ENCODE measurements around the gene BCL2L15.

Gene BCL2L15

DNA sequence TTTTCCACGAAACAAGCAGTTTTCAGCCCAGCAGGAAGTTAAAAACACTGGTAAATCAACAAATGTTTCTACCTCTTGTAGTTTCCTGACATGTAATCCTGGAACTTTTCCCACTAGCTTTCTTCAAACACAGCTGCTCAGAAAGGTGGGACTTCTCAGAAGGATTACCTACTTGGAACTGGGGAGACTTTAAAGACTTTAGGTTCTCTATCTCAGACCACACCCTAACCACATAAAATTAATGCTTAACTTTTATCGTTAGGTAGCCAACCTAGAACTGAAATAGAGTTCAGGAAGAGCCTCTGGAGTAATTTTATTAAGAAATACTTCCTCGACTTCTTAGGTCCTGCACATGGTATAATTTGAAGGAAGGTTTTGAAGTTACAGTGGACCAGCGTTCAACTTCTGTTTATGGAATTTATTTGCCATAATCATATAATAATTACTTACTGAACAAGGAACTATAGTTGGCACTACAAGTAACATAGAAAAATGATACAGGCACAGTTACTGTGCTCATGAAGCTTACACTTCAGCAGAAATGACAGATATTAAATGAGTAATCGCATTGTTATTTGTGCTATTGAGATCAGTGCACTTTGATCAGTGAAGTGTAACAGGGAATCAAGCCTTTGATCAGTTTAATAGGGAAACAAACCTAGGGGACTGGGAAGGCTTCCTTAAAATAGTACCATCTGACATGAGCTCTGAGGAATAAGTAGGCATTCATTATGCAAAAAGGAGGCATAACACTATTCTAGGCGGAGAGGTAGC is at the start of gene BCL2L15:
Gene BCL2L15, minus strand, starts transcription at position 180 of the 774 bp plus-strand sequence. CDS start 206 bp downstream, outside the sequence.
- no peak for DNase-seq (ENCODE audit: low read depth)

DNA sequence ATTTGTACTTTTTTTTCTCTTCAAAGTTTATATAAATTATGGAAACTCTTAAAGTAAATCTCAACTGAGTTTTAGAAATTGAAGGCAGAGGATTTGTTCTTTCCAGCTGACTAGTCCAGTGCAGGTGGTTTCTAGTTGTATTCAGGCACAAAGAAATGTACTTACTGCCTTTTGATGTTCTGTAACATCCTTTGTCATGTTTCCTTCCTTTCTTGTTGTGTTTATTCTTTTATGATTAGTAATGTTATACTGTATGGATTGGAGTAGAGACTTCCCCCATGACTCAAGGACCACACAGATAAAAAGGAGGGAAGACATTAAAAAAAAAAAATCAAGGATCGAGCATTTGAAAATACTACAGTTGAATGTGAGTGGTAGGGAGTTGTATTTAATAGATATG is 49.8 kb upstream of the BCL2L15 start:
- peak; percentile 16 for DNase-seq (ENCODE audit: low read depth)

DNA sequence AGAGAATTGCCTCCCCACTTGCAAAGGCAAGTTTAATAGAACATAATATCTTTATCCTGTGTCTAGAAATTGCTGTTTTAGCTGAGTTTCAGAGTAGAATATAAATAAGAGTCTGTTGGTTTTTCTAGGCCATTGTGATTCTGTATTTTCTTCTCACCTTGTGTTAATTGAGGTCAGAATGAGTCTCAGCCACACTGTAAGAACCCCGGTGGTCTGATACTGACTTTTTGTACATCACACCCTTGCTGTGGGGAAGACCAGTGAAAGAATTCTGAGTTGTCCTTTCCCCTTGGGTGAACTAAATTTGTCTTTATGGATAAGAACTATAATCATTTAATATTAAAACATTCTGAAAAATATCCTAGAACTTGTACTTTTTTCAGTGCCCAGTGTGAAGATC is 48.6 kb upstream of the BCL2L15 start:
- no peak for DNase-seq (ENCODE audit: low read depth)

DNA sequence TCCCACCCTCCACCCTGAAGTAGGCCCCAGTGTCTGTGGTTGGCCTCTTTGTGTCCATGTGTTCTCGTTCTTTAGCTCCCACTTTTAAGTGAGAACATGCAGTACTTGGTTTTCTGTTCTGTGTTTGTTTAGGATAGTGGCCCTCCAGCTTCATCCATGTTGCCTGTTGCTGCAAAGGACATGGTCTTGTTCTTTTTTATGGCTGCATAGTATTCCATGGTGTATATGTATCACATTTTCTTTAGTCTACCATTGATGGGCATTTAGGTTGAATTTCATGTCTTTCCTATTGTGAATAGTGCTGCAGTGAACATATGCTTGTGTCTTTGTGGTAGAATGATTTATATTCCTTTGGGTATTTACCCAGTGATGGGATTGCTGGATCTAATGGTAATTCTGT is 47.8 kb upstream of the BCL2L15 start:
- no peak for DNase-seq (ENCODE audit: low read depth)

DNA sequence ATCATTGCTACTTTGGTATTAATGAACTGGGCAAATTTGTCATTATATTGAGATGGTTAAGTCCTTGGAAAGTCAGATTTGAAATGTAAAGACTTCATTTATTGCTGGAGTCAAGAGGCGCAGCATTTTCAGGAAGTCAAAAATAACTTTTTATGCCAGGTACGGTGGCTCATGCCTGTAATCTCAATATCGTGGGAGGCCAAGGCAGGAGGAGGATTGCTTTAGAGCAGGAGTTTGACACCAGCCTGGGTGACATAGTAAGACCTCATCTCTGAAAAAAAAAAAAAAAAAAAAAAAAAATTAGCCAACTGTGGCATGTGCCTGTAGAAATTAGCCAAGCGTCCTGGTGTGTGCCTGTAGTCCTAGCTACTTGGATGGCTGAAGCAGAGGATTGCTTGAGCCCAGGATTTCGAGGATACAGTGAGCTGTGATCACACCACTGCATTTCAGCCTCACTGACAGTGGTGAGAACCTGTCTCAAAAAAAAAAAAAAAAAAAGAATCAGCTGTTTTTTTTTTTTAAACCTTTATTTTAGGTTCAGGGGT is 47.2 kb upstream of the BCL2L15 start:
- no peak for DNase-seq (ENCODE audit: low read depth)

DNA sequence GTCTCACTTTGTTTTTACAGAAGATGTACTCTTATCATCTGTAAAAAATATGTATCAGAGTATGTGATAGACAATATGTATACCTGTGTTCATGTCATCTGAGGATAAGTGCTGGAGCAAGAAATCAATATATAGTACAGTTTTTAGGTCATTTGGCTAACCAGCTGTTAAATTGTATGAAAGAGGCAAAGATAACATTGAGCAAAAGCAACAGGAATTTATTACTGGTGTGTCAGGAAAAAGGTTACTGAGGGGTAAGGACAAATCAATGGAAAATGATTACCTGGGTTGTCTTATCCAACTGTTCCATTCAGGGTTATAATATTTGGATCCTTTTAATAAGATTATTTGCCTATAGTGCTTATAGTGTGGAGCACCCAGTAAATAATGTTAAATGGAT is 46.6 kb upstream of the BCL2L15 start:
- no peak for DNase-seq (ENCODE audit: low read depth)

DNA sequence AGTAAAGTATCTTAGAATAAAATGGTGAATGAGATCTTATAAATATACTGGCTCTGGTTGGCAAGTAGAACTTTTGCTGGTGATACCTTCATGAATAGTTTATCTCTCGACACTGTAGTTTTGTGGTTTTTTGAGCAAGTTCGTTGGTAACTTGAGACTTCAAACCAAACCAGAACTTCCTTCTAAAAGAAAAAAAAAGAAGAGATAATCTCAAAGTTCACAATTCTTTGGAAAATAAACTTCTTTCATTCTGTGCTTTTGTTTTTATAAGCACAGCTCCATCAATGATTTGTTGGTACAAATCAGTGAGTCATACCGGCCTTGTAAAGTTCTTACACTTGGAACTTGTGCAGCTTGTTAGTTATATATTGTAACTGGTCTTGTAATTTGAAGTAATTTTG is 44.1 kb upstream of the BCL2L15 start:
- peak; percentile 67 for DNase-seq (ENCODE audit: low read depth)

DNA sequence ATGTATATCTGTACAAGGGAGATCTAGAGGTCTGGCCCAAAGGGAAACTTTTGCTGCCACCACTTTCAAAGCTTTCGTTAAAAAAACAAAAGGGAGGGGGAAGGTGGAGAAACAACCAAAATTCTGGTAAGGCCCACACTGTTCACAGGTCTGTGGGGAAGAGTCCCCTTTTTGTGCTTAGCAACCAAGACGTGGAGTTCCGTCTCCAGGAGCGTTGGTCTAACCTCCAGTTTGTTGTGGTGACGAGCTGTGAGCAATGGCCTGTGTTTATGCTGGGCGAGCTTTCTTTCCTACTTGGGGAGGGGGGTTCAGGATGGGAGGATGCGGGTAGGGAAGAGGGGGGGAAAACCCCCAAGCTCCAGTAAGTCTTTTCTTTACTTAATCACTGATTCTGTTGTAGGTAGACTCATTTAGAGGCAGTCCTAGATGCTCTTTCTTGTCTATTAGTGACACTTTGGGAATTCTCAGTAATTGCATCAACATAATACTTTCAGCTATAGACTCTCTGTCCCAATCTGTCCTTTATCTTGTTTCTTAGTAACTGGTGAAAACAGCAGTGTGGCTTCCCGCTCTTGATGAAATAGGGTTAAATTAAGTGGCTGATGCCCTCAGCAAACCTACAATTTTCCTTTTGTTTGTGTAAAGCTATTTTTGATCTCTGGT is 43.2 kb upstream of the BCL2L15 start:
- DNase-seq (ENCODE audit: low read depth) = peak; percentile 66

DNA sequence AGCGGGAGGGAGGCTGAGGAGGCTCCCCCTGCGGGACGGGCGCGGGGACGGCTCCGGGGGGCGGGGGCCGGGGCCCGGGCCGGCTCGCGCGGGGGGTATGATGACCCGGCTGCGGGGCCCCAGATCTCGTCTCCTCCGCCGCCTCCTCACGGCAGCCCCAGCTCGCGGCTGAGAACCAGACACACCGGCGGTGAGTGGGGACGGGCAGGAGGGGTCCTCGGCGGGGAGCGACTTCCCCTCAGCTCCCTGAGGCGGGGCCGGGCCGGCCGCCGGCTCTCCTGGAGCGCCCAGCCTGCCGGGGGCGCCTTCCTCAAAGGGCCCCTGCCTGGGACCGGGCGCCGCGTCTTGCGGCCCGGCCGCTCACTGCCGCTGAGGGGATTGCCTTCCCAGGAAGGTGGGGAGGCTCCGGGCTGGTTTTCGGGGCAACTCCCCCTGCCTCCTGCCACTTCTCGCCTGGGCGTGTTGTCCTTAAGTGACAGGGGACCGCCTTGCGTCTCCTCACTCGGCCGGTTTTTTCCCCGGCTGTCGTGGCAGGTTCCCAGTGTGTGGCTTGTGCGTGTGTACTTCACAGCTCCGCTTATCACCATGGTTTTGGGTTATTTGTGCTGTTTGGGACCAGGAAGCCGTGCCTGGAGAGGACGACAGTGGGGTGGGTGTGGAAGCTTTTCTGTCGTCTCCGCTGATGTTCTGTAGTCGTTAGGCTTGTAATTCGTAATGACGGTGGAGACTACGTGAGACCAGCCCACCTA is 42.5 kb upstream of the BCL2L15 start:
- peak; percentile 13 for DNase-seq (ENCODE audit: low read depth)

DNA sequence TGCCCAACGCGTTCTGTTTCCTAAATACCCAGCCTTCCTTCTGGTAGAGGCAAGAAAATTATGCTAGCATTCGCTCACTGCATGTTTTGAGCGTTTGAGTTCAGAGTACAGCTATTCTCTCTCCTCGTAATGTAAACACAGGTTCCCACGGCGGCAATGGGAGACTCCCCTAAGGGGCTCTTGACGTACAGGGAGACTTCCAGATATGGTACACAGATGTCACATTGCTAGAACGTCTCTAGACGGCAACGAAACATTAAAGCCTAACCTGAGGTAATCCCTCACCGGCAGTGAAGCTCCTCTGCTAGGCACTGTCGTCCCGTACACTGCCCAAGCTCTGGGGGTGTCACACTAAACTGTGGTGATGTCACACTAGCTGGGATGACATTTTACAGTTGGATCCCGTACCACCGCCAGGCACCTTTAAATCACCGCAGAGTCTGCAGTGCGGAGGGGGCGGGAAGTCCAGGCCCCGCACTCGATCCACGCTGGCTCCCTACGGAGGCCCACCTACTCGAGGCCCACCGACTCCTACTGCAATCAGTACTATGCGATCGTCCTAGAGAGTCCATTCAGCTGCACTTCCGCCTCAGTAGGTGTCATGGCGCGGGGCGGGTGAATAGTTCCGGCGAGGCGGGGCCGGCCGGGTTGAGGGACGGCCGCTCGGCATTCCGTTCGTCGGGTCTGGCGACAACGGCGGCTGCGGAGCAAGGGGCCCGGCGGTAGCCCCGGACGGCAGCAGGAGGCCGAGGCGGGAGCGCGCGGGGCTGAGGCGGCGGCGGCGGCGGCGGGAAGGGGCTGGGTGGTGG is 41.8 kb upstream of the BCL2L15 start, which contains the start of gene HIPK1:
Gene HIPK1, plus strand, starts transcription at position 384 of the 809 bp plus-strand sequence.
- peak; percentile 83 for DNase-seq (ENCODE audit: low read depth)

DNA sequence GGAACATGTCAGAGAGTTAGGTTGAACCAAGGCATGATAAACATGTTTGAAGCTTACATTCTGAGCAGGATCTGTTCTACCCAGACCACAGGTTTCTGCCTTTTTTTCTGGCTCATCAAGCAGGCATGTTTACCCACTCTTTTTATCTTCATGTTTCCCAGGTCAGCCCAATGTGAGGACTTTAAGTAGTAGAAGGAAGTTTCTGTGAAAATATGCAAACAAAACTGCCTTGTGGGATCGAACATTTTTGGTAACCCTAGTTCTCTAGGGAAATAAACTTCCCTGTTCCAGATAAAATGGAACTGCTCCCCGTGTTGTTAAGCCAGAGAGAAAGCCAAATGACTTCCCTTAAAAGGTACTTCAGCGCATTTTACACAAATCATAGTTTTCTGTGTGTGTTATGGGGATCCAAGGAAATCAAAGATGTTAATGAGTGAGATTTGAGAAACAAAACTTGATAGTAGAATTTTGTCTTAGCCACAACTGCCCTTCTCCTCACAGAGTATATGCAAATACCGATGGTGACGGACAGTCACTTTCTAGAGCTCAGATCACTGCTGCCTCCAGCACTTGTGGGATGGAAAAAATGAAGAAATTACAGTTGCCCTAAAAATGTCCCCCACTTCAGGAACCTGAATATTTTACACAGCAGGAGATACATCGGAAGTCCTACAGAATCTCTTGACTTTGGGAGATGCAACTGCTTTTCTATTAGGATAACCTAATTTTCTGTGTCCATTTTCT is 41.0 kb upstream of the BCL2L15 start:
- peak; percentile 57 for DNase-seq (ENCODE audit: low read depth)

DNA sequence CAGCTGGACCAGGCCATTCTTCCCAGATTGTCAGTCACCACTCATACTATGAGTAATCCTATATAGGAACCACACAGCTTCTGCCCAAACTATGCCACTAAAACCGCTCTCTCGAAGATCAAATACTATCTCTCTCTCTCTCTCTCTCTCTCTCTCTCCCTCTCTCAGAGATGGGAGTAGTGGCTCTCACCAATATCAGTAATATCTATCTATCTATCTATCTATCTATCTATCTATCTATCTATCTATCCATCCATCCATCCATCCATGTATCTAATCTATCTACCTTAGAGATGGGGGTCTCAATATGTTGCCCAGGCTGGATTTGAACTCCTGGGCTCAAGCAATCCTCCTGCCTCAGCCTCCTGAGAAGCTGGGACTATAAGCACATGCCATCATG is 37.1 kb upstream of the BCL2L15 start:
- no peak for DNase-seq (ENCODE audit: low read depth)

DNA sequence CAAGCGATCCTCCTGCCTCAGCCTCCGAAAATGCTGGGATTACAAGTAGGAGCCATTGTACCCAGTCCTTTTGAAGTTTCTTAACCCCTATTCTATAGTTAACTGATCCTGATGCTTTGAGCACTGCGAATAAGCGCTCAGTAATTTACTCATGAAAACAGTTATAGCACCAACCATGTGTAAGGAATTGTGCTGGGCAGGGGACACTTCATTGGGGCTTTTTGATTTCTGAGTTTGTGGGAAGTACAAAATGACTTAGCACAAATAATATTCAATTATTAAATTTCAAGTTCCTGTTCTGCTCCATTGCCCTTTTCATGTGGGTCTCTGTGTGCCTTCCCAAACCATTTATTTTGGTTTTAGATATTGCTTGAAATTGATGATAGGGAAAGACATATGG is 35.6 kb upstream of the BCL2L15 start:
- DNase-seq (ENCODE audit: low read depth) = no peak

DNA sequence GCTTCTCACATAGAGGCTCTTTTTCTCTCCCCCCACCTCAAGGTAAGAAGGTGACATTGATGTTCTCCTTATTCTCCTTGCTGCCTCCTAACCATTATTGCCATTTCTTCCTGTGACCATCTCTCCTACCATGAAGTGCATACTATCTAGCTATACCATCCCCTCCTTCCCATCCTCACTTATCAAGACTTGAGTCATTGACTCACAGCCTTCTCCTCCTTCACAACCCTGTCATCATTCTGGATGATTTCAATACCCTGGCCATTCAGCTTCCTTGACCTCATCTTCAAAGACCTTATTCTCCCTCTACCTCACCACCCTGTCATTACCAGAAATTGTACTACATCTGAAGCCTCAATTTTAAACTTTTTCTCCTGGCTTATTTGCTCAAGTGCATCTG is 30.9 kb upstream of the BCL2L15 start:
- DNase-seq (ENCODE audit: low read depth) = peak; percentile 24

DNA sequence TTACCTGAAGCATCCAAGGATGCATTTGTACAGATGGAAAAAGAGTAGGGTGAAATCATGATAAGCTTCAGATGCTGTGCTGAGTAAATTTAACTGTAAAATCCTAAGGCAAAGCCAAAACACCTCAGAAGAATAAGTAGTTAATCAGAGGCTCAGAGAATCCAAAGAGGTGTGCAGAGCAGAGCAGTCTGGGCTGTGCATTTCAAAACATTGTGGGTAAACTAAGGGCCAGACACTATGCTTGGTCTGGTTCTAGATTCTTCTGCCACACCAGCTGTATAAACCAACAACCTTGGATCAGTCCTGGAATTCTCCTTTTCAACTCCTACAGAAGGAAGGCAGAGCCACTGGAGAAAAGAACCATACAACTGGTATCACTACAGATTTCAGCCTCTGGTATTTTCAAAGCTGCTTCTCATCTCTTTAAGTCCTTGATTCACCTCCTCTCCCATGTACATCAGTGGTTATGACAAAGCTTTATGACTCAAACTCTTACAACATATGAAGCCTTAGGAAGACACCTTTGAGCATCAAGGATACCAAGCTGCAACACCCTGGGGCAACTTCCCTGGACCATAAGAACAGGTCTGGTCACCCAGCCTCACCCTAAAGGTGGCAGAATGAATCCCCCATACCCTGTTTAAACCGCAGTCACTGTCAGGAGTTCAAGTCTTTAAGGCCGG is 30.2 kb upstream of the BCL2L15 start:
- DNase-seq (ENCODE audit: low read depth) = peak; percentile 88

DNA sequence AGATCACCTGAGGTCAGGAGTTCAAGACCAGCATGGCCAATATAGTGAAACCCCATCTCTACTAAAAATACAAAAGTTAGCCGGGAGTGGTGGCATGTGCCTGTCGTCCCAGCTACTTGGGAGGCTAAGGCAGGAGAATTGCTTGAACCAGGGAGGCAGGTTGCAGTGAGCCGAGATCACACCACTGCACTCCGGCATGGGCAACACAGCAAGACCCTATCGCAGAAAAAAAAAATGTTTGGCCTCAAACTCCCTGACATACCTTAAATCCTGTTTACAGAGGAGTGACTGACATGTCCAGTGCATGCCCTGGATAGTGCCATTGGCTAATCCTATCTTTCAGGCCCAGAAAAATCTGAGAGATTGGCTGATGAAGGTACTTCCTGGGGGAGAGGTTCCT is 29.6 kb upstream of the BCL2L15 start:
- no peak for DNase-seq (ENCODE audit: low read depth)

DNA sequence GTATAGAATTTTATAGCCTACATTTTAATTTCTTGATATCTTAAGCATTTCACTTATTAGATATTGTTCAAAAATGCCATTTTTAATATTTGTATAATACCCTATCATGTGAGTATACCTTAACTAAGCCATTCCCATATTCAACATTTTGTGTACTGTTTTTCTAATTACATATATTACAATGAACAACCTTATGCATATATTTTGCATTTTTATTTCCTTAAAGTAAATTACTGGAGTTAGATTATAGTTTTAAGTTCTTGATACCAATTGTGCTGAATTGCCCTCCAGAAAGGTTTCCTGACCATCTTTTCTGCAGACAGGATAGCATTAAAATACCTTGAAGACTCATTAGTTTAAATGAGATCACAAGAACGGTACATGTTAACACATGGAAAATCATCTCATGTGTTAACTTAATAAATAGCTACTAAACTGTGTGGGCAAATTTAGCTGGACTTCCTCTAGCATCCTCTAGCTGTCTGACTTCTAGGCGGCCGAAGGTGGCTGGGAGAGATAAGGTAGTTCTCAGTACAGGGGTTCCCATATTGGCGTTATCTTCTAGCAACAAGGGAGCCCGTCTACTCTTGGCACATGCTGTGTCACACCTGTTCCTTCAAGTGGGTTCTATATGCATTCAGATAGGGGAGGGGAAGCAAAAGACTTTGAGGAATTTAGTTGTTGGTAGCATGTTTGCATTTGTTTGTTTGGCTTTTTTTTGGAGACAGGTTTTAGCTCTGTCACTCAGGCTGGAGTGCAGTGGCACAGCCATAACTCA is 26.7 kb upstream of the BCL2L15 start:
- DNase-seq (ENCODE audit: low read depth) = no peak

DNA sequence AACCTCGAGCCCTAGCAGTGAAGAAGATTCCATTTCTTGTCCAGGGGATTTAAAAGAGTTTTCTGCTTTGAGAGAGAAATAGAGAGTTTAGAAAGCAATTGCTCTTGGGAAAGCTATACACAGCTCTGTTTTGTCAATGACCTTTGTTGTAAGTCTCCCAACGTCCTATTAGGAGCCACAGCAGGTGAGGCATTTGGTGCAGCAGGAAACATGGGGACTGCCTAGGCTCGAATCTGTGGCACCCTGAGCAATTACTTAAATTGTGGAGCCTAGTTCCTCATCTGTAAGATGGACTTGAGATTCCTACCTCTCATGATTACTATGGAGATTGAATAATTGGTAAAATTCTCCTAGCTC is 25.9 kb upstream of the BCL2L15 start:
- no peak for DNase-seq (ENCODE audit: low read depth)

DNA sequence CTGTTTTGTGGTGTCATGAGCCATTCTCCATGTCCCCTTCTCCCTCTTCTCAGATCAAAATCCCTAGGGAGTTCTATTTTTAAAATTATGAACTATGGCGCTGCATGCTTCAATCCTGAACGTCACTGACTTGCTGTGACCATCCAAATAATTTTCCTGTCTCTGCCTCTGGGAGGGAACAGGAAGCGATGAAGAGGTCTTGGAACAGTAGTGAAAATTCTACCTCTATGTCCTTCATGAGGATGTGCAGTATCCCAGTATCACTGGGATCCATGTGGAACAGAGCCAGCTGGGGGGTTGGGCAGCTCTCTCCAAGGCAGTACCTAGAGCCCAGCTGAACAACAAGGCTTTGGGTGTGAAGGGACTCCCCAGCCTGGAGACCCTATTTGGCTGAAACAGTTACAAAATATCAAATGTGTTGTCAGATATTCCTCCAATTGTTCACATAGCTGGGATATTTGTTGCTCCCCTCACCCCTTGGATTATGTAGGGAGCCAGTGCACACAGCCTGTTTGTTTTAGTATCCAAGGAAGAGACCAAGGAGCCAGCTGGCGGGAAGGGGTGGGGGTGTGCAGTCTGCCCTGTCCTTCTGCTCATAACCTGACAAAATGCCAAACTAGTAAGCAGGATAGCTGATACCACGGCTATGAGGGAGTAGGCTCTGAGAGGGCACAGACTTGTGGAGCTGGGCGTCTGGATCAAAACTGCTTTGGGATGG is 25.4 kb upstream of the BCL2L15 start:
- DNase-seq (ENCODE audit: low read depth) = peak; percentile 62
